PFSK-1 (cell line): Measurements from ENCODE around the gene GMPR2.
A peak's percentile ranks its signal among the peaks of the same experiment; 100 is the strongest.

ENCODE experiments used
- FOXP2 ChIP-seq: optimal IDR thresholded peaks from 2 replicates; pipeline ENCODE3; 2011; ENCODE audit warnings: borderline replicate concordance, control low read depth, inconsistent platforms; ENCODE audit not compliant: insufficient read depth; ENCODE audit errors: extremely low read length, extremely low read depth
- POLR2AphosphoS5 ChIP-seq: IDR thresholded peaks from 2 replicates; pipeline ENCODE4 v1.6.1; 2012; ENCODE audit warnings: low read depth, mild to moderate bottlenecking, control low read depth, low read length, moderate library complexity
- SIN3A ChIP-seq: IDR thresholded peaks from 2 replicates; pipeline ENCODE4 v1.6.1; 2012; ENCODE audit warnings: mild to moderate bottlenecking, low read length, moderate library complexity, borderline replicate concordance; ENCODE audit not compliant: insufficient read depth
- TAF1 ChIP-seq: IDR thresholded peaks from 2 replicates; pipeline ENCODE4 v1.6.1; 2012; ENCODE audit warnings: low read length, control low read depth, borderline replicate concordance; ENCODE audit not compliant: insufficient read depth
- TF ChIP-seq, protein P1 (sequence below), 2 experiments: IDR thresholded peaks; 2 replicates each; pipeline versions ENCODE4 v1.6.1 to v1.8.0; 2011 to 2012; ENCODE audit warnings: low read depth in 2 of 2, low read length in 2 of 2, control low read depth in 1 of 2, inconsistent platforms in 1 of 2, mild to moderate bottlenecking in 1 of 2, moderate library complexity in 1 of 2; ENCODE audit not compliant: insufficient read depth in 1 of 2

The GMPR2 gene

DNA sequence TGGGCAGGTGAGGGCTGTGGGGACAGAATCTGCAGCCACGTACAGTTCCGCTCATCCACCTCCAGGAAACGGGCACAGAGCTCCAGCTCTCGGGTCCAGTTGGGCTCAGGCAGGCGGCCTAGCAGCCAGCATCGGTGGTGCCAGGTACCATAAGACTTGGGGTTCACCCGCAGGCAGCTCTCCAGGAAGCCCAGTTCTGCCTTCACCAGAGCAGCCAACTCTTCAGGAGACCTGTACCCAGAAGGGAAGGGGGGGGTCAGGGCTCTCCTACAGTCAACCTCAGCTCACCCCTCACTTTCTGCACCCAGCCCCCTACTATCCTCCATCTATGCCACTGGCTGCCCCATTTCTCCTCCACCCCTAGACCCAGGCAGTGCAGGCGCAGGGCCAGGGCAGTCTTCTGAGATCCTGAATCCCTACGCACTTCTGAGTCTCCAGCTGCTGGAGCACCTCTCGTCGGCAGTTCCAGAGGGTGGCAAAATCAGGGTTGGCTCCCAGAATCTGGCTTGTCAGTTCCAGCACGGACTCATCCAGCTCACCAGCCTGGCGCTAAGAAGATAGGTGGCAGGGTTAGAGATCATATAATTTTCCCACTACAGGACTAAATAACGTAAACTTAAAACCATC, 37.3 kb downstream of the GMPR2 start:
- TF ChIP-seq SIN3A (no peak), TAF1 (no peak), FOXP2 (no peak), POLR2AphosphoS5 (no peak)
- TF ChIP-seq, protein P1, sequence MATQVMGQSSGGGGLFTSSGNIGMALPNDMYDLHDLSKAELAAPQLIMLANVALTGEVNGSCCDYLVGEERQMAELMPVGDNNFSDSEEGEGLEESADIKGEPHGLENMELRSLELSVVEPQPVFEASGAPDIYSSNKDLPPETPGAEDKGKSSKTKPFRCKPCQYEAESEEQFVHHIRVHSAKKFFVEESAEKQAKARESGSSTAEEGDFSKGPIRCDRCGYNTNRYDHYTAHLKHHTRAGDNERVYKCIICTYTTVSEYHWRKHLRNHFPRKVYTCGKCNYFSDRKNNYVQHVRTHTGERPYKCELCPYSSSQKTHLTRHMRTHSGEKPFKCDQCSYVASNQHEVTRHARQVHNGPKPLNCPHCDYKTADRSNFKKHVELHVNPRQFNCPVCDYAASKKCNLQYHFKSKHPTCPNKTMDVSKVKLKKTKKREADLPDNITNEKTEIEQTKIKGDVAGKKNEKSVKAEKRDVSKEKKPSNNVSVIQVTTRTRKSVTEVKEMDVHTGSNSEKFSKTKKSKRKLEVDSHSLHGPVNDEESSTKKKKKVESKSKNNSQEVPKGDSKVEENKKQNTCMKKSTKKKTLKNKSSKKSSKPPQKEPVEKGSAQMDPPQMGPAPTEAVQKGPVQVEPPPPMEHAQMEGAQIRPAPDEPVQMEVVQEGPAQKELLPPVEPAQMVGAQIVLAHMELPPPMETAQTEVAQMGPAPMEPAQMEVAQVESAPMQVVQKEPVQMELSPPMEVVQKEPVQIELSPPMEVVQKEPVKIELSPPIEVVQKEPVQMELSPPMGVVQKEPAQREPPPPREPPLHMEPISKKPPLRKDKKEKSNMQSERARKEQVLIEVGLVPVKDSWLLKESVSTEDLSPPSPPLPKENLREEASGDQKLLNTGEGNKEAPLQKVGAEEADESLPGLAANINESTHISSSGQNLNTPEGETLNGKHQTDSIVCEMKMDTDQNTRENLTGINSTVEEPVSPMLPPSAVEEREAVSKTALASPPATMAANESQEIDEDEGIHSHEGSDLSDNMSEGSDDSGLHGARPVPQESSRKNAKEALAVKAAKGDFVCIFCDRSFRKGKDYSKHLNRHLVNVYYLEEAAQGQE (IDR thresholded peaks at IDR 0.05; ENCODE audit: insufficient read depth in 1 of 2, low read depth in 2 of 2, low read length in 2 of 2), result no peak

DNA sequence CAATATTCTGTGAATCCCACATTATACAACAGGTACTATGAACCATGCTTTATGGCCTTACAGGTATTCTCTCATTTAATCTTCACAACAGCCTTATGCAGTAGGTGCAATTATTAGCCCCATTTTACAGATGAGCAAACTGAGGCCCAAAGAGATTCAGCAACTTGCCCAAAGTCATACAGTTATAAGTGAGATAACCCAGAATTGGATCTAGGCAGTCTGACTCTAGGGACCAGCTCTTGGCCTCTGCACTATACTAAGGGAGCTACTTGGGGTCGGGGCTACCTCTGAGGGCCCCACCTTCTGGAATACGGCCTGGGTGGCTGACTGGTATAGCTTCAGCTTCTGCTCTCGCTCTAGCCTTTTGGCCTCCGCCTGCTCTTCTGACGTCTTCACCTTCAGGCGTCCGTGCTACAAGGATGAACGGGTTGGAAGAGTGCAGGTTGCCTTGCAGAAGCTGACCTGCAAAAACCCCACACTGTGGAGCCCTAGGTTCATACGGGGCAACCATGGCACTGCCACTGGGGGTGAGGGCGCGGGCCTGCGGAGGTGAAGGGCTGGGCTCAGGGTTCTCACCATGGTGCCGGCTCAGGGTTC, 37.9 kb downstream of the GMPR2 start:
- TF ChIP-seq, protein P1 (IDR thresholded peaks at IDR 0.05; ENCODE audit: insufficient read depth in 1 of 2, low read depth in 2 of 2, low read length in 2 of 2), result no peak
- no peak for TF ChIP-seq POLR2AphosphoS5
- no peak for TF ChIP-seq FOXP2
- TF ChIP-seq TAF1, result no peak
- TF ChIP-seq SIN3A, result no peak

DNA sequence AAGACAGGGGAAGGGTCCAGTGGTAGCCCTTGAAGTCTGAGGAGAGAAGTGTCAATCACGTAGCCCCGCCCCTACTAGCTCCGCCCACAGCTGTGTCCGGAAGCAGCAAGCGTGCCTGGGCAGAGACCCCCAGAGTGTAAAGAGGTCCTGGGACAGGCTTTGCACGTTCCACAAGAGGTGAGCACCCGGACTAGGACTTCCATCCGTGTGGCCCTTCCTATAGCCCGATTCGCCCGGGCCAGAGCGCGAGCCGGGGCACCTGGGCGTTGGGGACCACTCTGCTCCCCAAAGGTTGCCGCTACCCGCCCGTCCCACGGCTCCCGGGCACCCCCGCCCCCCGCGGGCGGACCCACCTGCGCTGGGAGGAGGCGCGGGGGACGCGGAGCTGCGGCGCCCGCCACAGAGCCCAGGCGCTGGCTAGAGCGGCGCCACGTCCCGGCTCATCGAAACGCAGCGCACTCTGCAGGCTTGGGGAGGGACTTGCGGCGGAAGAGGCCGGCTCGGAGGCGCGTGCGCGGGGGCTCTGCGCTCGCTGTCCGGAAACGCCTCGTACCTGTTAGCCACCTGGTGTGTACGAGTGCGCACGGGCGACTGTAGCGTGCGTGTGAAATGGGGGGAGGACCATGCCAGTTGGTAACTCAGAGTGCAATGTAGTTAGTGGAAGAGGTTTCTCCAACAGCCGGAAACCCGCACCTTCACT, 38.6 kb downstream of the GMPR2 start, which contains the start of gene RABGGTA:
RABGGTA (minus strand) TSS at position 464 of the 700 bp plus-strand sequence. CDS start 482 bp downstream, outside the sequence.
- peak; percentile 93 for TF ChIP-seq FOXP2
- no peak for TF ChIP-seq POLR2AphosphoS5

GRCh38 chr14:24271834-24272263, 39.1 kb downstream of the GMPR2 start:
- TF ChIP-seq SIN3A, result no peak
- no peak for TF ChIP-seq POLR2AphosphoS5
- TF ChIP-seq, protein P1 (IDR thresholded peaks at IDR 0.05; ENCODE audit: insufficient read depth in 1 of 2, low read depth in 2 of 2, low read length in 2 of 2), result no peak
- TF ChIP-seq FOXP2, result no peak
- TF ChIP-seq TAF1, result no peak

- no peak for TF ChIP-seq FOXP2
- TF ChIP-seq, protein P1 (IDR thresholded peaks at IDR 0.05; ENCODE audit: insufficient read depth in 1 of 2, low read depth in 2 of 2, low read length in 2 of 2), result no peak
- TF ChIP-seq TAF1, result no peak
- TF ChIP-seq SIN3A, result no peak
- no peak for TF ChIP-seq POLR2AphosphoS5
Observed at GRCh38 chr14:24272467-24272866, 39.7 kb downstream of the GMPR2 start.
